GM13977 (cell line): ENCODE measurements around the gene MAS1L.

Source experiments
- DNase-seq: peaks from one replicate; pipeline ENCODE4 v3.0.0; 2012; ENCODE audit warnings: low spot score
- CTCF ChIP-seq: IDR thresholded peaks from 2 replicates; pipeline ENCODE4 v1.5.1; 2012; ENCODE audit warnings: mild to moderate bottlenecking, control low read depth; ENCODE audit not compliant: insufficient read depth; ENCODE audit errors: extremely low read depth, missing control alignments
- in situ Hi-C: fragments of 300-500 bp; cut with MboI; formaldehyde crosslinking; loops from one replicate; pipeline ENCODE4 v1.12.0; 2022; ENCODE audit warnings: low sequenced_read_pairs, low pct_unique_long_range_greater_than_20kb, mixed read lengths, inconsistent platforms; ENCODE audit not compliant: unreplicated experiment

The MAS1L gene

GRCh38 chr6:29516108-29516507, 28.4 kb upstream of the MAS1L start:
- no peak for TF ChIP-seq CTCF
- in situ Hi-C loops = no loop called here
- no peak for DNase-seq

GRCh38 chr6:29510746-29511300, 23.1 kb upstream of the MAS1L start:
- DNase-seq = no peak
- no peak for TF ChIP-seq CTCF
- in situ Hi-C loops = no loop called here

GRCh38 chr6:29510202-29510601, 22.4 kb upstream of the MAS1L start:
- in situ Hi-C loops = no loop called here
- no peak for DNase-seq
- TF ChIP-seq CTCF = no peak

GRCh38 chr6:29509711-29510110, 22.0 kb upstream of the MAS1L start:
- in situ Hi-C loops = no loop called here
- no peak for TF ChIP-seq CTCF
- DNase-seq = no peak

- in situ Hi-C loops = no loop called here
- no peak for TF ChIP-seq CTCF
- peak; percentile 53 for DNase-seq
Measured at GRCh38 chr6:29509239-29509638, 21.5 kb upstream of the MAS1L start.

- no peak for DNase-seq
- no peak for TF ChIP-seq CTCF
- in situ Hi-C loops = no loop called here
Measured at GRCh38 chr6:29507319-29507718, 19.6 kb upstream of the MAS1L start.
